ENCODE results near the gene CHST11. TPM values are rescaled to one million over a fixed set of nuclear protein-coding genes. Genes with fewer than 3 reads are reported as not detected.

Gene CHST11
- total and polyA plus RNA-seq, 10 of the 15 experiments (the other 5 are each of a cell fraction or from before 2014, with no cell fraction given), result 1.9 to 38.1 (median 17.2) TPM

DNA sequence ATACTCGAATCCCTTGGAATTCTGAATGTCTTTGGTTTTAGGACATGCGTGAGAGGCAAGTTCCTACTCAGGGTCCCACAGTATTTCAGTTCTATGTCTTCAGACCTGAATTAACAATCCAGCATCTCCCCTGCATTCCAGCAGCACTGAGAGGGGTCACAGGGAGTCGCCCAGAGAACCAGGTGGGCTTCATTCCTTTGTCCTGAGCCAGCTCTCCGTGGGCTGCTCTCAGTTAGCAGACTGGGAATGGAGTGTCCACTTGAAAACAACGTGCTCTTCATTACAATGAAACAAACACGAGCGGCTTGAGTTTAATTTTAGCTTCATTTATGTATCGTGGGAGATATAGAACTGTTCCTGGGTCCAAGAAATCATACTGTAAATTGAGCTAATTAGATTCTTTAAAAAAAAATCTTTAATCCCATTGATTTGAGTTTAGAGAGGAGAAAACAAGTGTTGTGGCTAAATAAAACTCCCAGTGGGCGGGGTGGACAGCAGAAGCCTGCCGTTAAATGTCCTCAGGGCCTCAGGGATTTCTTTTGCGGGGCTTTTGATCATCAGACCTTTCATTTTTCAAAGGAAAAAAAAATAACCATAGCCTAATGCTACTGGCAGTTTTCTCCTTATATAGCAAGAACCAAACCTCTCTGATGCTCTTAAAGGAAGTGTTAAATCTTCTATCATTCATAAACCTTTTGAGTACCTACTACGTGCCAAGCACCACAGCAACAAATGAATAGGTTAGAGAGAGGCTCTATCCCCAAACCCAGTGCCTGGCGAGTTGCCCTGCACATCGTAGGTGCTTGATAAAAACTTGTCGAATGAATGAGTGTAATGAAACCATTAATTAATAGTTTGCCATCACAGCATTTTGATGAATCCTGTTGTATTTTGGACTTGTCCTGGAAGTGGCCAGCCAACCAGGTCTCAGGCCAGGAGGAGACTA is 140.4 kb downstream of the CHST11 start:
- Histone ChIP-seq H3K36me3 (ENCODE audit: control insufficient read depth in 2 of 2, insufficient read depth in 2 of 2, low read length in 1 of 2) (no peaks in the 10 kb centered on the region), H3K4me1 (ENCODE audit: control insufficient read depth, insufficient read depth, low read length) (peaks cover 22% of the 10 kb centered on the region), H3K27ac (ENCODE audit: control insufficient read depth, insufficient read depth) (peak overlapping the region; percentile 27; the same call in 1 of the 2 replicates), H4K20me1 (ENCODE audit: control insufficient read depth, insufficient read depth) (no peaks in the 10 kb centered on the region), H3K79me2 (ENCODE audit: control insufficient read depth, insufficient read depth, low read length) (peaks cover 24% of the 10 kb centered on the region), H2AFZ (ENCODE audit: control insufficient read depth, low read depth, low read length) (no peak overlapping the region), H3K4me3 (no peak overlapping the region), H3K9ac (ENCODE audit: control insufficient read depth, insufficient read depth, low read length) (no peak overlapping the region), H3K4me2 (ENCODE audit: control insufficient read depth, insufficient read depth) (peak overlapping the region; percentile 37; the same call in 1 of the 2 replicates), H3K9me3 (replicated peaks; ENCODE audit: control insufficient read depth, insufficient read depth, low read length) (no peaks in the 10 kb centered on the region; the same call in 2 of the 3 replicates), H3K27me3 (replicated peaks in 1 of 2; ENCODE audit: control insufficient read depth in 2 of 2, insufficient read depth in 2 of 2, low read length in 1 of 2) (no peaks in the 10 kb centered on the region)
- POLR2A ChIA-PET, result interaction anchor here (0.6 to 1.2 kb wide), 5 partner anchors 17 to 343 kb away, joined by 3 to 5 read pairs (median 4); no protein-coding TSS in a partner anchor
- DNase-seq (ENCODE audit: low read depth, low spot score) (no peak), FAIRE-seq (no peak), ATAC-seq (peak; percentile 64)
- intact Hi-C loops (cut with micrococcal nuclease; ENCODE audit: unreplicated experiment), result no loop called here
- SMC1A ChIA-PET (ENCODE audit: uncharacterized antibody, unreplicated experiment), result interaction anchor here (0.9 to 2.2 kb wide), 6 partner anchors 14 to 140 kb away, joined by 3 to 11 read pairs (median 4); partner anchors contain the start of gene CHST11
- in situ Hi-C loops (cut with MboI), result no loop called here
- no TSS peak for BruUV-seq (replicated peaks)
- RAD21 ChIA-PET (ENCODE audit: unreplicated experiment), result interaction anchor here (0.8 to 2.1 kb wide), 3 partner anchors 14 to 124 kb away, joined by 3 to 7 read pairs (median 4); no protein-coding TSS in a partner anchor
- 52% methylated on average over 15 of the region's 15 CpGs for WGBS (ENCODE audit: insufficient coverage, insufficient replicate concordance, low lambda C conversion rate, missing lambda C conversion rate)
- CTCF ChIA-PET, result interaction anchor here (0.8 kb wide), 1 partner anchor 75 kb away, joined by 4 read pairs; no protein-coding TSS in a partner anchor
- peak; percentile 48; the same call in 1 of the 2 replicates for TF ChIP-seq FOXM1 (IDR thresholded peaks at IDR 0.05; ENCODE audit: low read depth, low read length)
- no peak for TF ChIP-seq YY1 (IDR thresholded peaks at IDR 0.05; ENCODE audit: low read depth, low read length)
- 0 out of 2 replicates have a peak, but pooled peaks have one; percentile 35 for TF ChIP-seq MEF2A (IDR thresholded peaks at IDR 0.05; ENCODE audit: insufficient read depth, low read depth, low read length)
- TF ChIP-seq RUNX3 (IDR thresholded peaks at IDR 0.05; ENCODE audit: low read length), result peak; percentile 65
- peak; percentile 69 for TF ChIP-seq MEF2B (IDR thresholded peaks at IDR 0.05; ENCODE audit: partially characterized antibody, poor library complexity, severe bottlenecking)
- peak; percentile 98 for TF ChIP-seq DPF2 (IDR thresholded peaks at IDR 0.05)
- TF ChIP-seq JUNB (IDR thresholded peaks at IDR 0.05), result no peak
- peak in 1 of 2 experiments; percentile 9; a peak in 1 of 4 replicates for TF ChIP-seq BHLHE40 (IDR thresholded peaks at IDR 0.05; ENCODE audit: borderline replicate concordance in 1 of 2, low read depth in 2 of 2, low read length in 1 of 2)
- peak in 1 of 2 experiments; percentile 94; a peak in 2 of 4 replicates for TF ChIP-seq SRF (IDR thresholded peaks at IDR 0.05; ENCODE audit: low read depth in 2 of 2, low read length in 2 of 2)
- 0 out of 2 replicates have a peak, but pooled peaks have one; percentile 25 for TF ChIP-seq NBN (IDR thresholded peaks at IDR 0.05)
- peak; percentile 57 for TF ChIP-seq ZNF24 (IDR thresholded peaks at IDR 0.05)
- TF ChIP-seq NFIC (IDR thresholded peaks at IDR 0.05; ENCODE audit: low read depth, low read length), result peak; percentile 67; the same call in 1 of the 2 replicates
- no peak for TF ChIP-seq ATF7 (IDR thresholded peaks at IDR 0.05; ENCODE audit: low read depth)
- peak; percentile 92 for TF ChIP-seq TCF7 (IDR thresholded peaks at IDR 0.05; ENCODE audit: borderline replicate concordance)
- TF ChIP-seq, protein P1, sequence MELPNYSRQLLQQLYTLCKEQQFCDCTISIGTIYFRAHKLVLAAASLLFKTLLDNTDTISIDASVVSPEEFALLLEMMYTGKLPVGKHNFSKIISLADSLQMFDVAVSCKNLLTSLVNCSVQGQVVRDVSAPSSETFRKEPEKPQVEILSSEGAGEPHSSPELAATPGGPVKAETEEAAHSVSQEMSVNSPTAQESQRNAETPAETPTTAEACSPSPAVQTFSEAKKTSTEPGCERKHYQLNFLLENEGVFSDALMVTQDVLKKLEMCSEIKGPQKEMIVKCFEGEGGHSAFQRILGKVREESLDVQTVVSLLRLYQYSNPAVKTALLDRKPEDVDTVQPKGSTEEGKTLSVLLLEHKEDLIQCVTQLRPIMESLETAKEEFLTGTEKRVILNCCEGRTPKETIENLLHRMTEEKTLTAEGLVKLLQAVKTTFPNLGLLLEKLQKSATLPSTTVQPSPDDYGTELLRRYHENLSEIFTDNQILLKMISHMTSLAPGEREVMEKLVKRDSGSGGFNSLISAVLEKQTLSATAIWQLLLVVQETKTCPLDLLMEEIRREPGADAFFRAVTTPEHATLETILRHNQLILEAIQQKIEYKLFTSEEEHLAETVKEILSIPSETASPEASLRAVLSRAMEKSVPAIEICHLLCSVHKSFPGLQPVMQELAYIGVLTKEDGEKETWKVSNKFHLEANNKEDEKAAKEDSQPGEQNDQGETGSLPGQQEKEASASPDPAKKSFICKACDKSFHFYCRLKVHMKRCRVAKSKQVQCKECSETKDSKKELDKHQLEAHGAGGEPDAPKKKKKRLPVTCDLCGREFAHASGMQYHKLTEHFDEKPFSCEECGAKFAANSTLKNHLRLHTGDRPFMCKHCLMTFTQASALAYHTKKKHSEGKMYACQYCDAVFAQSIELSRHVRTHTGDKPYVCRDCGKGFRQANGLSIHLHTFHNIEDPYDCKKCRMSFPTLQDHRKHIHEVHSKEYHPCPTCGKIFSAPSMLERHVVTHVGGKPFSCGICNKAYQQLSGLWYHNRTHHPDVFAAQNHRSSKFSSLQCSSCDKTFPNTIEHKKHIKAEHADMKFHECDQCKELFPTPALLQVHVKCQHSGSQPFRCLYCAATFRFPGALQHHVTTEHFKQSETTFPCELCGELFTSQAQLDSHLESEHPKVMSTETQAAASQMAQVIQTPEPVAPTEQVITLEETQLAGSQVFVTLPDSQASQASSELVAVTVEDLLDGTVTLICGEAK (IDR thresholded peaks at IDR 0.05; ENCODE audit: borderline replicate concordance), result no peak
- 0 out of 2 replicates have a peak, but pooled peaks have one; percentile 87 for TF ChIP-seq WRNIP1 (IDR thresholded peaks at IDR 0.05; ENCODE audit: borderline replicate concordance, low read depth, low read length)
- peak; percentile 19 to 37; a peak in 1 of 4 replicates for TF ChIP-seq EP300 (IDR thresholded peaks at IDR 0.05; ENCODE audit: borderline replicate concordance in 1 of 2, control insufficient read depth in 1 of 2, low read depth in 2 of 2, low read length in 2 of 2)
- no peak for TF ChIP-seq JUND (IDR thresholded peaks at IDR 0.05; ENCODE audit: low read depth, low read length)
